ENCODE measurements around the gene CREB5. TPM values are rescaled to one million over a fixed set of nuclear protein-coding genes. Genes with fewer than 3 reads are reported as not detected.

Gene CREB5
- total and polyA plus RNA-seq, 2 of the 8 experiments (the other 6 are each of a cell fraction or from before 2014, with no cell fraction given): 2.4 to 2.7 TPM

- TF ChIP-seq SAP30 (IDR thresholded peaks at IDR 0.05; ENCODE audit: insufficient read depth, insufficient replicate concordance, low read length): no peak
- no peak for TF ChIP-seq NANOG (IDR thresholded peaks at IDR 0.05; ENCODE audit: insufficient read depth, low read depth, low read length, poor library complexity, severe bottlenecking)
- TF ChIP-seq CHD1 (IDR thresholded peaks at IDR 0.05; ENCODE audit: low read depth, low read length): no peak
Measured at GRCh38 chr7:28682801-28683200, 270.5 kb downstream of the CREB5 start (continued).
